Measurements from ENCODE around the gene ELOVL3.

ELOVL3 gene

GRCh38 chr10:102262744-102263370 lies 36.8 kb downstream of the ELOVL3 start:
- Mint-ChIP-seq H3K27ac (no peak overlapping the region), H3K36me3 (peaks cover 47% of the 10 kb centered on the region), H3K27me3 (no peaks in the 10 kb centered on the region), H3K4me3 (no peak overlapping the region), H3K4me1 (peaks cover 21% of the 10 kb centered on the region), H3K9me3 (no peaks in the 10 kb centered on the region)
- no peak for ATAC-seq

- no peaks in the 10 kb centered on the region for H3K9me3 Mint-ChIP-seq
- peaks cover 36% of the 10 kb centered on the region for H3K4me1 Mint-ChIP-seq
- H3K27ac Mint-ChIP-seq: no peak overlapping the region
- H3K36me3 Mint-ChIP-seq: peaks cover 54% of the 10 kb centered on the region
- H3K4me3 Mint-ChIP-seq: no peak overlapping the region
- H3K27me3 Mint-ChIP-seq: no peaks in the 10 kb centered on the region
- ATAC-seq: no peak
Observed at GRCh38 chr10:102264371-102264770, 38.3 kb downstream of the ELOVL3 start.

- H3K27me3 Mint-ChIP-seq: no peaks in the 10 kb centered on the region
- H3K27ac Mint-ChIP-seq: no peak overlapping the region
- no peaks in the 10 kb centered on the region for H3K9me3 Mint-ChIP-seq
- no peak overlapping the region for H3K4me3 Mint-ChIP-seq
- H3K4me1 Mint-ChIP-seq: peaks cover 38% of the 10 kb centered on the region
- ATAC-seq: no peak
- H3K36me3 Mint-ChIP-seq: peaks cover 41% of the 10 kb centered on the region
Observed at GRCh38 chr10:102266670-102267069, 40.6 kb downstream of the ELOVL3 start.

- Mint-ChIP-seq H3K4me3 (no peak overlapping the region), H3K9me3 (no peaks in the 10 kb centered on the region), H3K36me3 (peaks cover 32% of the 10 kb centered on the region), H3K27ac (no peak overlapping the region), H3K27me3 (no peaks in the 10 kb centered on the region), H3K4me1 (peaks cover 38% of the 10 kb centered on the region)
- no peak for ATAC-seq
Observed at GRCh38 chr10:102267748-102268147, 41.6 kb downstream of the ELOVL3 start.

GRCh38 chr10:102268375-102268888 lies 42.3 kb downstream of the ELOVL3 start:
- H3K4me1 Mint-ChIP-seq: peaks cover 38% of the 10 kb centered on the region
- H3K27ac Mint-ChIP-seq: no peak overlapping the region
- peaks cover 26% of the 10 kb centered on the region for H3K36me3 Mint-ChIP-seq
- H3K27me3 Mint-ChIP-seq: no peaks in the 10 kb centered on the region
- H3K9me3 Mint-ChIP-seq: no peaks in the 10 kb centered on the region
- H3K4me3 Mint-ChIP-seq: no peak overlapping the region
- no peak for ATAC-seq

GRCh38 chr10:102269017-102269416 lies 42.9 kb downstream of the ELOVL3 start:
- Mint-ChIP-seq H3K27me3 (no peaks in the 10 kb centered on the region), H3K4me1 (peaks cover 38% of the 10 kb centered on the region), H3K36me3 (peaks cover 26% of the 10 kb centered on the region), H3K27ac (no peak overlapping the region), H3K9me3 (no peaks in the 10 kb centered on the region), H3K4me3 (no peak overlapping the region)
- ATAC-seq: no peak

- peaks cover 5% of the 10 kb centered on the region for H3K36me3 Mint-ChIP-seq
- no peak overlapping the region for H3K4me3 Mint-ChIP-seq
- no peak overlapping the region for H3K27ac Mint-ChIP-seq
- H3K9me3 Mint-ChIP-seq: no peaks in the 10 kb centered on the region
- ATAC-seq: no peak
- no peaks in the 10 kb centered on the region for H3K27me3 Mint-ChIP-seq
- peaks cover 5% of the 10 kb centered on the region for H3K4me1 Mint-ChIP-seq
Observed at GRCh38 chr10:102274062-102274461, 48.0 kb downstream of the ELOVL3 start.

GRCh38 chr10:102275343-102275742 lies 49.2 kb downstream of the ELOVL3 start:
- no peak overlapping the region for H3K27ac Mint-ChIP-seq
- no peaks in the 10 kb centered on the region for H3K27me3 Mint-ChIP-seq
- peaks cover 11% of the 10 kb centered on the region for H3K4me1 Mint-ChIP-seq

GRCh38 chr10:102279104-102279503 lies 53.0 kb downstream of the ELOVL3 start:
- no peak overlapping the region for H3K27ac Mint-ChIP-seq

More at GRCh38 chr10:102275343-102275742, 49.2 kb downstream of the ELOVL3 start:
- no peak for ATAC-seq
- no peak overlapping the region for H3K4me3 Mint-ChIP-seq
- H3K36me3 Mint-ChIP-seq: no peaks in the 10 kb centered on the region
- H3K9me3 Mint-ChIP-seq: no peaks in the 10 kb centered on the region

More at GRCh38 chr10:102279104-102279503, 53.0 kb downstream of the ELOVL3 start:
- no peaks in the 10 kb centered on the region for H3K9me3 Mint-ChIP-seq
- no peaks in the 10 kb centered on the region for H3K27me3 Mint-ChIP-seq
- H3K4me3 Mint-ChIP-seq: no peak overlapping the region
- H3K36me3 Mint-ChIP-seq: peaks cover 4% of the 10 kb centered on the region
- H3K4me1 Mint-ChIP-seq: peaks cover 35% of the 10 kb centered on the region
- ATAC-seq: no peak

Measured in stimulated activated memory B cell treated with anti-CD40 and anti-IgM and Interleukin-4, amounts not matched to agents 10 μg/mL and 1 μg/mL and 100 μg/mL, for 72 hours (primary cell).